GM23338 (cell line): Measurements from ENCODE around the gene ASB5. TPM values are rescaled to one million over a fixed set of nuclear protein-coding genes. Genes with fewer than 3 reads are reported as not detected.

ENCODE experiments used
- ATAC-seq: fragments of 200-7000 bp; cut with Tn5 transposase; 3 replicates; pipeline ENCODE4 v1.9.1; 2020
- DNase-seq: peaks from one replicate; pipeline ENCODE4 v3.0.0-alpha.2; 2015; ENCODE audit warnings: low spot score
- H2AFZ ChIP-seq: fragments of 200-600 bp; sonication (generic); 2 replicates; pipeline ENCODE4 v1.8.0; 2016; ENCODE audit warnings: antibody characterized with exemption, mild to moderate bottlenecking, moderate library complexity
- H3F3A ChIP-seq: fragments of 200-600 bp; sonication (generic); replicated peaks from 2 replicates; pipeline ENCODE4 v1.8.0; 2017; ENCODE audit warnings: antibody characterized with exemption, mixed run types, low read depth
- H3K27ac ChIP-seq: fragments of 200-600 bp; sonication (generic); 2 replicates; pipeline ENCODE4 v1.6.1; 2016; ENCODE audit warnings: low read depth
- H3K27me3 ChIP-seq: fragments of 200-600 bp; sonication (generic); 2 replicates; pipeline ENCODE4 v1.8.0; 2016; ENCODE audit warnings: mild to moderate bottlenecking, mixed run types, moderate library complexity; ENCODE audit not compliant: insufficient read depth
- H3K36me3 ChIP-seq: fragments of 200-600 bp; sonication (generic); 2 replicates; pipeline ENCODE4 v1.8.0; 2016; ENCODE audit warnings: mild to moderate bottlenecking; ENCODE audit not compliant: insufficient read depth
- H3K4me1 ChIP-seq: fragments of 200-600 bp; sonication (generic); 2 replicates; pipeline ENCODE4 v1.8.0; 2016; ENCODE audit warnings: mild to moderate bottlenecking, moderate library complexity; ENCODE audit not compliant: insufficient read depth
- H3K4me2 ChIP-seq: fragments of 200-600 bp; sonication (generic); 2 replicates; pipeline ENCODE4 v1.7.1; 2017; ENCODE audit warnings: mixed run types
- H3K4me3 ChIP-seq: fragments of 200-600 bp; sonication (generic); 2 replicates; pipeline ENCODE4 v1.6.1; 2016; ENCODE audit warnings: mixed run types
- H3K79me2 ChIP-seq: fragments of 200-600 bp; sonication (generic); replicated peaks from 2 replicates; pipeline ENCODE4 v1.8.0; 2017; ENCODE audit warnings: mild to moderate bottlenecking; ENCODE audit not compliant: insufficient read depth
- H3K9me2 ChIP-seq: fragments of 200-600 bp; sonication (generic); 2 replicates; pipeline ENCODE4 v1.8.0; 2017; ENCODE audit not compliant: insufficient read depth
- H4K20me1 ChIP-seq: fragments of 200-600 bp; sonication (generic); replicated peaks from 2 replicates; pipeline ENCODE4 v1.8.0; 2017; ENCODE audit warnings: mild to moderate bottlenecking; ENCODE audit not compliant: insufficient read depth
- H3K27ac Mint-ChIP-seq: 2 replicates; pipeline ENCODE4 v1.8.0; 2020; ENCODE audit warnings: inconsistent platforms, mild to moderate bottlenecking, moderate library complexity, mixed read lengths
- H3K27me3 Mint-ChIP-seq: 3 replicates; pipeline ENCODE4 v1.8.0; 2022; ENCODE audit warnings: low read depth, mild to moderate bottlenecking, moderate library complexity, mixed read lengths, inconsistent platforms; ENCODE audit not compliant: insufficient read depth, poor library complexity
- H3K36me3 Mint-ChIP-seq: 3 replicates; pipeline ENCODE4 v1.8.0; 2021; ENCODE audit warnings: low read depth, mild to moderate bottlenecking, inconsistent platforms, moderate library complexity, mixed read lengths
- H3K4me1 Mint-ChIP-seq: 3 replicates; pipeline ENCODE4 v1.8.0; 2020; ENCODE audit warnings: mild to moderate bottlenecking, inconsistent platforms, mixed read lengths
- H3K4me3 Mint-ChIP-seq: 3 replicates; pipeline ENCODE4 v1.8.0; 2021; ENCODE audit warnings: moderate library complexity, mild to moderate bottlenecking, inconsistent platforms, mixed read lengths
- H3K9me3 Mint-ChIP-seq: 3 replicates; pipeline ENCODE4 v1.8.0; 2020; ENCODE audit warnings: moderate library complexity, mild to moderate bottlenecking, inconsistent platforms, mixed read lengths
- CREB1 ChIP-seq: fragments of 250-450 bp; sonication (Bioruptor Pico); IDR thresholded peaks from 2 replicates; pipeline ENCODE4 v1.5.0; 2020; ENCODE audit warnings: low read depth, mild to moderate bottlenecking, moderate library complexity
- EZH2 ChIP-seq: fragments of 200-600 bp; sonication (generic); IDR thresholded peaks from one replicate; pipeline ENCODE4 v1.8.0; 2017; ENCODE audit warnings: antibody characterized with exemption, mild to moderate bottlenecking, low read depth; ENCODE audit not compliant: unreplicated experiment
- EZH2phosphoT487 ChIP-seq: fragments of 200-600 bp; sonication (generic); IDR thresholded peaks from one replicate; pipeline ENCODE4 v1.8.1; 2018; ENCODE audit warnings: antibody characterized with exemption; ENCODE audit not compliant: unreplicated experiment
- NANOG ChIP-seq: IDR thresholded peaks from 2 replicates; pipeline ENCODE4 v1.6.1; 2016; ENCODE audit warnings: antibody characterized with exemption, borderline replicate concordance
- POLR2AphosphoS5 ChIP-seq: IDR thresholded peaks from 2 replicates; pipeline ENCODE4 v1.6.1; 2016; ENCODE audit warnings: antibody characterized with exemption, low read depth
- STAT1 ChIP-seq: IDR thresholded peaks from one replicate; pipeline ENCODE4 v1.6.1; 2016; ENCODE audit warnings: antibody characterized with exemption; ENCODE audit not compliant: unreplicated experiment
- ZNF114 ChIP-seq: fragments of 250-450 bp; sonication (Bioruptor Pico); IDR thresholded peaks from 2 replicates; pipeline ENCODE4 v1.5.0; 2020; ENCODE audit warnings: mild to moderate bottlenecking, moderate library complexity
- ZNF331 ChIP-seq: fragments of 250-450 bp; sonication (Bioruptor Pico); IDR thresholded peaks from 2 replicates; pipeline ENCODE4 v1.5.0; 2020; ENCODE audit warnings: low read depth, mild to moderate bottlenecking, moderate library complexity
- polyA plus RNA-seq: library from polyadenylated mRNA; unstranded; fragments of >200 nt; fragmentation: Nextera tagmentation; extraction: Ambion mirVana; gene quantifications from 2 replicates; pipeline ENCODE4 v1.2.1, GENCODE V29; 2016
- total RNA-seq: library from RNA; depleted of rRNA; stranded (reverse); fragments of >200 nt; shearing (Covaris generic); gene quantifications from 2 replicates; pipeline ENCODE4 v1.2.3, GENCODE V29; 2014
- TF ChIP-seq, protein P1 (sequence below): IDR thresholded peaks from one replicate; pipeline ENCODE4 v1.6.1; 2018; ENCODE audit warnings: antibody characterized with exemption; ENCODE audit not compliant: unreplicated experiment
- TF ChIP-seq, protein P2 (sequence below): IDR thresholded peaks from 2 replicates; pipeline ENCODE4 v1.6.1; 2016; ENCODE audit warnings: antibody characterized with exemption
- TF ChIP-seq, protein P3 (sequence below): fragments of 250-450 bp; sonication (Bioruptor Pico); IDR thresholded peaks from 2 replicates; pipeline ENCODE4 v1.5.0; 2020; ENCODE audit warnings: mild to moderate bottlenecking, moderate library complexity

The ASB5 gene
- total and polyA plus RNA-seq, 2 experiments from 2014 or later = not detected

DNA sequence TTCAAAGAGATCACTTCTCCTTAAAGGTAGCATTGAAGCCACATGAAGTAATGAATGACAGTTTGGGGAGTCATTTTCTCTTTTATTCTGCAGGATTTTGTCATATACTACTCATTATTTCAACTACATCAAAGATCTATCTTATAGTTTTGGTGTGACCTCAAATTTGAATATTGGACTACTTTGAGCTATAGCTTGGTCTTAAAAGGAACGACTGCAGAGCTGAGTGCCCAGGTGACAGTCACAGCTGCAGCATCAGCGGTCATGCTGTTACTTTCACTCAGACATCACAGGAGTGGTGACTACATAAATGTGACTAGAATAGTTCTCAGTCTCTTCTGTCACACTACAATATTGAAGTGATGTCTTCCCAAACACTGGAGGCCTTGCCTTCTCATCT is 40.0 kb upstream of the ASB5 start (continued):
- TF ChIP-seq, protein P1, sequence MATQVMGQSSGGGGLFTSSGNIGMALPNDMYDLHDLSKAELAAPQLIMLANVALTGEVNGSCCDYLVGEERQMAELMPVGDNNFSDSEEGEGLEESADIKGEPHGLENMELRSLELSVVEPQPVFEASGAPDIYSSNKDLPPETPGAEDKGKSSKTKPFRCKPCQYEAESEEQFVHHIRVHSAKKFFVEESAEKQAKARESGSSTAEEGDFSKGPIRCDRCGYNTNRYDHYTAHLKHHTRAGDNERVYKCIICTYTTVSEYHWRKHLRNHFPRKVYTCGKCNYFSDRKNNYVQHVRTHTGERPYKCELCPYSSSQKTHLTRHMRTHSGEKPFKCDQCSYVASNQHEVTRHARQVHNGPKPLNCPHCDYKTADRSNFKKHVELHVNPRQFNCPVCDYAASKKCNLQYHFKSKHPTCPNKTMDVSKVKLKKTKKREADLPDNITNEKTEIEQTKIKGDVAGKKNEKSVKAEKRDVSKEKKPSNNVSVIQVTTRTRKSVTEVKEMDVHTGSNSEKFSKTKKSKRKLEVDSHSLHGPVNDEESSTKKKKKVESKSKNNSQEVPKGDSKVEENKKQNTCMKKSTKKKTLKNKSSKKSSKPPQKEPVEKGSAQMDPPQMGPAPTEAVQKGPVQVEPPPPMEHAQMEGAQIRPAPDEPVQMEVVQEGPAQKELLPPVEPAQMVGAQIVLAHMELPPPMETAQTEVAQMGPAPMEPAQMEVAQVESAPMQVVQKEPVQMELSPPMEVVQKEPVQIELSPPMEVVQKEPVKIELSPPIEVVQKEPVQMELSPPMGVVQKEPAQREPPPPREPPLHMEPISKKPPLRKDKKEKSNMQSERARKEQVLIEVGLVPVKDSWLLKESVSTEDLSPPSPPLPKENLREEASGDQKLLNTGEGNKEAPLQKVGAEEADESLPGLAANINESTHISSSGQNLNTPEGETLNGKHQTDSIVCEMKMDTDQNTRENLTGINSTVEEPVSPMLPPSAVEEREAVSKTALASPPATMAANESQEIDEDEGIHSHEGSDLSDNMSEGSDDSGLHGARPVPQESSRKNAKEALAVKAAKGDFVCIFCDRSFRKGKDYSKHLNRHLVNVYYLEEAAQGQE = no peak
- TF ChIP-seq, protein P2, sequence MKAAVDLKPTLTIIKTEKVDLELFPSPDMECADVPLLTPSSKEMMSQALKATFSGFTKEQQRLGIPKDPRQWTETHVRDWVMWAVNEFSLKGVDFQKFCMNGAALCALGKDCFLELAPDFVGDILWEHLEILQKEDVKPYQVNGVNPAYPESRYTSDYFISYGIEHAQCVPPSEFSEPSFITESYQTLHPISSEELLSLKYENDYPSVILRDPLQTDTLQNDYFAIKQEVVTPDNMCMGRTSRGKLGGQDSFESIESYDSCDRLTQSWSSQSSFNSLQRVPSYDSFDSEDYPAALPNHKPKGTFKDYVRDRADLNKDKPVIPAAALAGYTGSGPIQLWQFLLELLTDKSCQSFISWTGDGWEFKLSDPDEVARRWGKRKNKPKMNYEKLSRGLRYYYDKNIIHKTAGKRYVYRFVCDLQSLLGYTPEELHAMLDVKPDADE = no peak
- TF ChIP-seq, protein P3, sequence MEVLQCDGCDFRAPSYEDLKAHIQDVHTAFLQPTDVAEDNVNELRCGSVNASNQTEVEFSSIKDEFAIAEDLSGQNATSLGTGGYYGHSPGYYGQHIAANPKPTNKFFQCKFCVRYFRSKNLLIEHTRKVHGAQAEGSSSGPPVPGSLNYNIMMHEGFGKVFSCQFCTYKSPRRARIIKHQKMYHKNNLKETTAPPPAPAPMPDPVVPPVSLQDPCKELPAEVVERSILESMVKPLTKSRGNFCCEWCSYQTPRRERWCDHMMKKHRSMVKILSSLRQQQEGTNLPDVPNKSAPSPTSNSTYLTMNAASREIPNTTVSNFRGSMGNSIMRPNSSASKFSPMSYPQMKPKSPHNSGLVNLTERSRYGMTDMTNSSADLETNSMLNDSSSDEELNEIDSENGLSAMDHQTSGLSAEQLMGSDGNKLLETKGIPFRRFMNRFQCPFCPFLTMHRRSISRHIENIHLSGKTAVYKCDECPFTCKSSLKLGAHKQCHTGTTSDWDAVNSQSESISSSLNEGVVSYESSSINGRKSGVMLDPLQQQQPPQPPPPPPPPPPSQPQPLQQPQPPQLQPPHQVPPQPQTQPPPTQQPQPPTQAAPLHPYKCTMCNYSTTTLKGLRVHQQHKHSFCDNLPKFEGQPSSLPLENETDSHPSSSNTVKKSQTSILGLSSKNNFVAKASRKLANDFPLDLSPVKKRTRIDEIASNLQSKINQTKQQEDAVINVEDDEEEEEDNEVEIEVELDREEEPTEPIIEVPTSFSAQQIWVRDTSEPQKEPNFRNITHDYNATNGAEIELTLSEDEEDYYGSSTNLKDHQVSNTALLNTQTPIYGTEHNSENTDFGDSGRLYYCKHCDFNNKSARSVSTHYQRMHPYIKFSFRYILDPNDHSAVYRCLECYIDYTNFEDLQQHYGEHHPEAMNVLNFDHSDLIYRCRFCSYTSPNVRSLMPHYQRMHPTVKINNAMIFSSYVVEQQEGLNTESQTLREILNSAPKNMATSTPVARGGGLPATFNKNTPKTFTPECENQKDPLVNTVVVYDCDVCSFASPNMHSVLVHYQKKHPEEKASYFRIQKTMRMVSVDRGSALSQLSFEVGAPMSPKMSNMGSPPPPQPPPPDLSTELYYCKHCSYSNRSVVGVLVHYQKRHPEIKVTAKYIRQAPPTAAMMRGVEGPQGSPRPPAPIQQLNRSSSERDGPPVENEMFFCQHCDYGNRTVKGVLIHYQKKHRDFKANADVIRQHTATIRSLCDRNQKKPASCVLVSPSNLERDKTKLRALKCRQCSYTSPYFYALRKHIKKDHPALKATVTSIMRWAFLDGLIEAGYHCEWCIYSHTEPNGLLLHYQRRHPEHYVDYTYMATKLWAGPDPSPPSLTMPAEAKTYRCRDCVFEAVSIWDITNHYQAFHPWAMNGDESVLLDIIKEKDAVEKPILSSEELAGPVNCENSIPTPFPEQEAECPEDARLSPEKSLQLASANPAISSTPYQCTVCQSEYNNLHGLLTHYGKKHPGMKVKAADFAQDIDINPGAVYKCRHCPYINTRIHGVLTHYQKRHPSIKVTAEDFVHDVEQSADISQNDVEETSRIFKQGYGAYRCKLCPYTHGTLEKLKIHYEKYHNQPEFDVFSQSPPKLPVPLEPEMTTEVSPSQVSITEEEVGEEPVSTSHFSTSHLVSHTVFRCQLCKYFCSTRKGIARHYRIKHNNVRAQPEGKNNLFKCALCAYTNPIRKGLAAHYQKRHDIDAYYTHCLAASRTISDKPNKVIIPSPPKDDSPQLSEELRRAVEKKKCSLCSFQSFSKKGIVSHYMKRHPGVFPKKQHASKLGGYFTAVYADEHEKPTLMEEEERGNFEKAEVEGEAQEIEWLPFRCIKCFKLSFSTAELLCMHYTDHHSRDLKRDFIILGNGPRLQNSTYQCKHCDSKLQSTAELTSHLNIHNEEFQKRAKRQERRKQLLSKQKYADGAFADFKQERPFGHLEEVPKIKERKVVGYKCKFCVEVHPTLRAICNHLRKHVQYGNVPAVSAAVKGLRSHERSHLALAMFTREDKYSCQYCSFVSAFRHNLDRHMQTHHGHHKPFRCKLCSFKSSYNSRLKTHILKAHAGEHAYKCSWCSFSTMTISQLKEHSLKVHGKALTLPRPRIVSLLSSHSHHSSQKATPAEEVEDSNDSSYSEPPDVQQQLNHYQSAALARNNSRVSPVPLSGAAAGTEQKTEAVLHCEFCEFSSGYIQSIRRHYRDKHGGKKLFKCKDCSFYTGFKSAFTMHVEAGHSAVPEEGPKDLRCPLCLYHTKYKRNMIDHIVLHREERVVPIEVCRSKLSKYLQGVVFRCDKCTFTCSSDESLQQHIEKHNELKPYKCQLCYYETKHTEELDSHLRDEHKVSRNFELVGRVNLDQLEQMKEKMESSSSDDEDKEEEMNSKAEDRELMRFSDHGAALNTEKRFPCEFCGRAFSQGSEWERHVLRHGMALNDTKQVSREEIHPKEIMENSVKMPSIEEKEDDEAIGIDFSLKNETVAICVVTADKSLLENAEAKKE (CRISPR knock-in tag) = no peak

DNA sequence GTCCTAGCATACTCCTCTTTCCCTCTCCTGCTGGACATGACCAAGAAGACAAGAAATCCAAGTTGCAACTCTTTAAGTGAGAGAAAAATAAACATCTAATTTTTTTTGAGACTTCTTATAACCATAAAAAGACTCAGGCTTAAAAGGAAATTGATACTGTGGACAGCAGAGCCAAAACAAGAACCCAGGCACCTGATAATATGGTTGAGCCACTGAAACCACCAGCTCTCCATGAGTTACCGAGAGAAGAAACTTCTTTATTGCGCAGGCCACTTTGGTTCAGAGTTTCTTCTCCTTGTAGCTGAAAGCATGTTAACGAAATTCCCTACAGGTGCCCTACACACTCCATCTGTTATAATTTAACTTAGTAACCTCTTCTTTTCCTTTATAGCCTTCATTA is 39.4 kb upstream of the ASB5 start:
- Mint-ChIP-seq H3K27me3 (peaks cover 14% of the 10 kb centered on the region), H3K27ac (no peak overlapping the region), H3K36me3 (no peaks in the 10 kb centered on the region), H3K4me1 (peaks cover 10% of the 10 kb centered on the region; the same call in 2 of the 3 replicates), H3K4me3 (no peak overlapping the region), H3K9me3 (no peaks in the 10 kb centered on the region)
- Histone ChIP-seq H3F3A (no peaks in the 10 kb centered on the region), H3K27me3 (peaks cover 42% of the 10 kb centered on the region), H3K9me2 (no peaks in the 10 kb centered on the region), H3K27ac (no peak overlapping the region), H3K79me2 (no peaks in the 10 kb centered on the region), H3K4me1 (no peaks in the 10 kb centered on the region; the same call in 1 of the 2 replicates), H3K4me3 (no peak overlapping the region), H4K20me1 (no peaks in the 10 kb centered on the region; the same call in 1 of the 2 replicates), H3K4me2 (no peak overlapping the region), H2AFZ (no peak overlapping the region), H3K36me3 (no peaks in the 10 kb centered on the region)
- ATAC-seq (no peak), DNase-seq (no peak)
- TF ChIP-seq CREB1 (no peak), ZNF114 (CRISPR knock-in tag) (no peak), EZH2phosphoT487 (no peak), STAT1 (no peak), ZNF331 (CRISPR knock-in tag) (no peak), EZH2 (no peak), POLR2AphosphoS5 (no peak), NANOG (no peak)
- TF ChIP-seq, protein P2 = no peak
